Measurements from ENCODE around the gene REXO1. TPM values are rescaled to one million over a fixed set of nuclear protein-coding genes. Genes with fewer than 3 reads are reported as not detected.

Gene REXO1
- total RNA-seq, 4 donors from 2014 or later, result 16.2 to 36.0 (median 26.1) TPM

- Histone ChIP-seq H3K36me3 (peaks cover 63 to 73% (median 71%) of the 10 kb centered on the region in 4 donors), H3K27me3 (no peaks in the 10 kb centered on the region), H3K27ac (replicated peaks in 1 of 4) (no peak overlapping the region), H3K4me1 (peaks cover 11 to 21% (median 18%) of the 10 kb centered on the region in 4 donors), H3K4me3 (no peak overlapping the region), H3K9me3 (no peaks in the 10 kb centered on the region)
- WGBS, result 95% methylated on average over 13 of the region's 36 CpGs
- intact Hi-C loops (cut with DNase I), result no loop called here
- no peak for DNase-seq (ENCODE audit: extremely low spot score)
- TF ChIP-seq CTCF (IDR thresholded peaks at IDR 0.05), result no peak
- TF ChIP-seq POLR2A (IDR thresholded peaks at IDR 0.05; ENCODE audit: low read depth), result no peak
- no peak for TF ChIP-seq EP300 (IDR thresholded peaks at IDR 0.05)
- TF ChIP-seq POLR2AphosphoS5 (IDR thresholded peaks at IDR 0.05), result no peak
Measured at GRCh38 chr19:1816530-1817298, 31.6 kb downstream of the REXO1 start.

GRCh38 chr19:1815605-1816529 is 32.4 kb downstream of the REXO1 start:
- H3K4me3 ChIP-seq, result no peak overlapping the region
- H3K27me3 ChIP-seq, result no peaks in the 10 kb centered on the region
- intact Hi-C loops (cut with DNase I), result no loop called here
- 91% methylated on average over 42 of the region's 61 CpGs for WGBS
- DNase-seq (ENCODE audit: extremely low spot score), result no peak
- no peak overlapping the region for H3K27ac ChIP-seq (replicated peaks in 1 of 4)
- peaks cover 15 to 26% (median 24%) of the 10 kb centered on the region in 4 donors for H3K4me1 ChIP-seq
- H3K9me3 ChIP-seq, result no peaks in the 10 kb centered on the region
- H3K36me3 ChIP-seq, result peaks cover 56 to 65% (median 63%) of the 10 kb centered on the region in 4 donors
- no peak for TF ChIP-seq CTCF (IDR thresholded peaks at IDR 0.05)
- TF ChIP-seq POLR2A (IDR thresholded peaks at IDR 0.05; ENCODE audit: low read depth), result no peak
- TF ChIP-seq POLR2AphosphoS5 (IDR thresholded peaks at IDR 0.05), result no peak
- no peak for TF ChIP-seq EP300 (IDR thresholded peaks at IDR 0.05)

- DNase-seq (ENCODE audit: extremely low spot score), result no peak
- Histone ChIP-seq H3K4me1 (peaks cover 15 to 26% (median 24%) of the 10 kb centered on the region in 4 donors), H3K36me3 (peaks cover 47 to 56% (median 55%) of the 10 kb centered on the region in 4 donors), H3K4me3 (no peak overlapping the region), H3K9me3 (no peaks in the 10 kb centered on the region), H3K27me3 (no peaks in the 10 kb centered on the region), H3K27ac (replicated peaks in 1 of 4) (no peak overlapping the region)
- WGBS, result 84% methylated on average over 19 of the region's 26 CpGs
- intact Hi-C loops (cut with DNase I), result no loop called here
- no peak for TF ChIP-seq POLR2A (IDR thresholded peaks at IDR 0.05; ENCODE audit: low read depth)
- TF ChIP-seq CTCF (IDR thresholded peaks at IDR 0.05), result no peak
- TF ChIP-seq POLR2AphosphoS5 (IDR thresholded peaks at IDR 0.05), result no peak
- no peak for TF ChIP-seq EP300 (IDR thresholded peaks at IDR 0.05)
Measured at GRCh38 chr19:1814833-1815604, 33.3 kb downstream of the REXO1 start.

- peaks cover 15 to 26% (median 24%) of the 10 kb centered on the region in 4 donors for H3K4me1 ChIP-seq
- DNase-seq (ENCODE audit: extremely low spot score), result no peak
- H3K9me3 ChIP-seq, result no peaks in the 10 kb centered on the region
- H3K4me3 ChIP-seq, result no peak overlapping the region
- intact Hi-C loops (cut with DNase I), result no loop called here
- no peaks in the 10 kb centered on the region for H3K27me3 ChIP-seq
- H3K36me3 ChIP-seq, result peaks cover 41 to 50% (median 48%) of the 10 kb centered on the region in 4 donors
- no peak overlapping the region for H3K27ac ChIP-seq (replicated peaks in 1 of 4)
- no peak for TF ChIP-seq CTCF (IDR thresholded peaks at IDR 0.05)
- no peak for TF ChIP-seq POLR2AphosphoS5 (IDR thresholded peaks at IDR 0.05)
- TF ChIP-seq EP300 (IDR thresholded peaks at IDR 0.05), result no peak
- no peak for TF ChIP-seq POLR2A (IDR thresholded peaks at IDR 0.05; ENCODE audit: low read depth)
- WGBS, result 79% methylated on average over 10 of the region's 10 CpGs
Measured at GRCh38 chr19:1814391-1814790, 33.9 kb downstream of the REXO1 start.
